DOHH2 (cell line): ENCODE data around the gene ANKRD65.

Source experiments
- CTCF ChIP-seq: fragments of 200-600 bp; sonication (generic); IDR thresholded peaks from one replicate; pipeline ENCODE4 v1.5.1; 2014; ENCODE audit warnings: antibody characterized with exemption, mild to moderate bottlenecking, low read depth, low read length; ENCODE audit not compliant: poor library complexity, severe bottlenecking
- EZH2phosphoT487 ChIP-seq: fragments of 200-600 bp; sonication (generic); IDR thresholded peaks from 2 replicates; pipeline ENCODE4 v1.6.1; 2017; ENCODE audit warnings: borderline replicate concordance, mild to moderate bottlenecking, antibody characterized with exemption, low read length, moderate library complexity, mixed read lengths

GRCh38 chr1:1421907-1422464 is 910 bp upstream of the ANKRD65 start:
- TF ChIP-seq CTCF (no peak), EZH2phosphoT487 (no peak)
